Neural progenitor cell (in vitro differentiated cells): ENCODE measurements around the gene ADPGK. TPM values are rescaled to one million over a fixed set of nuclear protein-coding genes. Genes with fewer than 3 reads are reported as not detected.
"Not testable (repeated sequence)": the region's sequence is repeated elsewhere in the genome, so short reads cannot be mapped to it uniquely, and the experiment has no call there.

Experiments
- DNase-seq: peaks from one replicate; pipeline ENCODE4 v3.0.0-alpha.2; 2016; ENCODE audit warnings: low spot score
- H2AFZ ChIP-seq: fragments of 200-600 bp; sonication (generic); replicated peaks from 2 replicates; pipeline ENCODE4 v1.6.1; 2016; ENCODE audit warnings: antibody characterized with exemption
- H3F3A ChIP-seq: fragments of 200-600 bp; sonication (generic); 2 replicates; pipeline ENCODE4 v1.6.1; 2016; ENCODE audit warnings: antibody characterized with exemption, low read depth
- H3K27ac ChIP-seq: fragments of 200-600 bp; sonication (generic); 2 replicates; pipeline ENCODE4 v1.5.1; 2016; ENCODE audit warnings: mild to moderate bottlenecking
- H3K27me3 ChIP-seq: fragments of 200-600 bp; sonication (generic); 2 replicates; pipeline ENCODE4 v1.6.1; 2016; ENCODE audit warnings: mild to moderate bottlenecking, moderate library complexity
- H3K36me3 ChIP-seq: fragments of 200-600 bp; sonication (generic); 2 replicates; pipeline ENCODE4 v1.5.1; 2016
- H3K4me1 ChIP-seq: fragments of 200-600 bp; sonication (generic); 2 replicates; pipeline ENCODE4 v1.6.1; 2016; ENCODE audit warnings: mixed run types
- H3K4me2 ChIP-seq: fragments of 200-600 bp; sonication (generic); 2 replicates; pipeline ENCODE4 v1.6.1; 2016
- H3K4me3 ChIP-seq: fragments of 200-600 bp; sonication (generic); 2 replicates; pipeline ENCODE4 v1.5.1; 2016
- H3K79me2 ChIP-seq: fragments of 200-600 bp; sonication (generic); 2 replicates; pipeline ENCODE4 v1.6.1; 2016; ENCODE audit warnings: low read depth
- H3K9ac ChIP-seq: fragments of 200-600 bp; sonication (generic); 2 replicates; pipeline ENCODE4 v1.6.1; 2016
- H3K9me3 ChIP-seq: fragments of 200-600 bp; sonication (generic); 2 replicates; pipeline ENCODE4 v1.5.1; 2016; ENCODE audit warnings: low read depth
- H4K20me1 ChIP-seq: fragments of 200-600 bp; sonication (generic); 2 replicates; pipeline ENCODE4 v1.6.1; 2016; ENCODE audit warnings: low read depth
- H3K27ac Mint-ChIP-seq: 3 replicates; pipeline ENCODE4 v1.8.0; 2021; ENCODE audit warnings: mixed read lengths
- H3K27me3 Mint-ChIP-seq: 2 replicates; pipeline ENCODE4 v1.8.0; 2022; ENCODE audit warnings: low read depth, mild to moderate bottlenecking, inconsistent platforms, moderate library complexity, mixed read lengths; ENCODE audit not compliant: insufficient read depth
- H3K36me3 Mint-ChIP-seq: 3 replicates; pipeline ENCODE4 v1.8.0; 2021; ENCODE audit warnings: mixed read lengths
- H3K4me1 Mint-ChIP-seq: 3 replicates; pipeline ENCODE4 v1.8.0; 2021; ENCODE audit warnings: mixed read lengths
- H3K4me3 Mint-ChIP-seq: 3 replicates; pipeline ENCODE4 v1.8.0; 2021; ENCODE audit warnings: mild to moderate bottlenecking, moderate library complexity, mixed read lengths
- H3K9me3 Mint-ChIP-seq: 3 replicates; pipeline ENCODE4 v1.8.0; 2020; ENCODE audit warnings: mixed read lengths
- CTCF ChIP-seq: fragments of 200-600 bp; sonication (generic); IDR thresholded peaks from 2 replicates; pipeline ENCODE4 v1.5.1; 2017; ENCODE audit warnings: antibody characterized with exemption, mild to moderate bottlenecking
- EZH2 ChIP-seq: fragments of 200-600 bp; sonication (generic); IDR thresholded peaks from 2 replicates; pipeline ENCODE4 v1.6.1; 2017; ENCODE audit warnings: antibody characterized with exemption, mild to moderate bottlenecking, moderate library complexity
- EZH2phosphoT487 ChIP-seq: fragments of 200-600 bp; sonication (generic); IDR thresholded peaks from 2 replicates; pipeline ENCODE4 v1.6.1; 2017; ENCODE audit warnings: antibody characterized with exemption
- total RNA-seq: library from RNA; depleted of rRNA; stranded (reverse); fragments of >200 nt; gene quantifications from 2 replicates; pipeline ENCODE4 v1.2.3, GENCODE V29; 2015; ENCODE audit warnings: low replicate concordance

Gene ADPGK
- total RNA-seq, 1 donor from 2014 or later: 43.8 TPM

DNA sequence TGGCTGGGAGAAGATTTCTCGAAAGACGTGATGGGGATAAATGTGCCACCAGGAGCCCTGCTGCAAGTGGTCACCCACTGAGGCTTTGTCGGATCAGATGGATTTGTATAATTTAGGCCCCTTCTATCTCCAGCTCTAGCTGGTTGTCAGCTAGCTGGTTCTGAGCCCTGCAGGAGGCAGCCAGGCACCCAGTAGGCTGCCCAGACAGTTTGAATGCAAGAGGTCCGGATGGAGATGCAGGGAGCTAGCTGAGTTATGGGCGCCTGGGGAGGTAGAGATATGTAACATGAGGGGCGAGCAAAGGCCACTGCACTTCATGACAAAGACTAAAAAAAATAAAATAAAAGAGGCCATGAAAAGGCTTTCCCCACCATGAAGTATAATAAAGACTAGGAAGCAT is 35.1 kb upstream of the ADPGK start:
- peak overlapping the region; percentile 26 for H2AFZ ChIP-seq
- DNase-seq: no peak
- no peak overlapping the region for H3K27ac ChIP-seq
- H3K9me3 ChIP-seq: no peaks in the 10 kb centered on the region
- no peak overlapping the region for H3K9ac ChIP-seq
- peaks cover 5% of the 10 kb centered on the region for H3K4me1 Mint-ChIP-seq
- H3K27ac Mint-ChIP-seq: no peak overlapping the region
- peaks cover 15% of the 10 kb centered on the region for H3K4me1 ChIP-seq
- H3K4me3 Mint-ChIP-seq: no peak overlapping the region
- H3K9me3 Mint-ChIP-seq: no peaks in the 10 kb centered on the region
- no peaks in the 10 kb centered on the region for H3F3A ChIP-seq
- no peak overlapping the region for H3K4me3 ChIP-seq
- TF ChIP-seq EZH2 (no peak), CTCF (no peak), EZH2phosphoT487 (no peak)
- no peaks in the 10 kb centered on the region for H3K79me2 ChIP-seq
- no peak overlapping the region for H3K4me2 ChIP-seq
- no peaks in the 10 kb centered on the region for H3K36me3 ChIP-seq
- H3K36me3 Mint-ChIP-seq: no peaks in the 10 kb centered on the region
- H4K20me1 ChIP-seq: no peaks in the 10 kb centered on the region
- H3K27me3 ChIP-seq: no peaks in the 10 kb centered on the region
- H3K27me3 Mint-ChIP-seq: peaks cover 4% of the 10 kb centered on the region

- Histone ChIP-seq H3K9me3 (no peaks in the 10 kb centered on the region), H3K4me1 (peaks cover 2% of the 10 kb centered on the region), H3F3A (no peaks in the 10 kb centered on the region), H3K4me2 (no peak overlapping the region), H3K9ac (no peak overlapping the region), H3K4me3 (no peak overlapping the region), H3K36me3 (no peaks in the 10 kb centered on the region), H3K27me3 (no peaks in the 10 kb centered on the region), H4K20me1 (no peaks in the 10 kb centered on the region), H3K79me2 (no peaks in the 10 kb centered on the region), H3K27ac (no peak overlapping the region), H2AFZ (peak overlapping the region; percentile 70)
- Mint-ChIP-seq H3K27ac (no peak overlapping the region), H3K36me3 (no peaks in the 10 kb centered on the region), H3K4me3 (no peak overlapping the region), H3K9me3 (no peaks in the 10 kb centered on the region), H3K27me3 (no peaks in the 10 kb centered on the region), H3K4me1 (peaks cover 2% of the 10 kb centered on the region)
- TF ChIP-seq EZH2phosphoT487: no peak
- TF ChIP-seq CTCF: no peak
- TF ChIP-seq EZH2: no peak
- DNase-seq: no peak
Measured at GRCh38 chr15:72813345-72814004, 29.9 kb upstream of the ADPGK start.

DNA sequence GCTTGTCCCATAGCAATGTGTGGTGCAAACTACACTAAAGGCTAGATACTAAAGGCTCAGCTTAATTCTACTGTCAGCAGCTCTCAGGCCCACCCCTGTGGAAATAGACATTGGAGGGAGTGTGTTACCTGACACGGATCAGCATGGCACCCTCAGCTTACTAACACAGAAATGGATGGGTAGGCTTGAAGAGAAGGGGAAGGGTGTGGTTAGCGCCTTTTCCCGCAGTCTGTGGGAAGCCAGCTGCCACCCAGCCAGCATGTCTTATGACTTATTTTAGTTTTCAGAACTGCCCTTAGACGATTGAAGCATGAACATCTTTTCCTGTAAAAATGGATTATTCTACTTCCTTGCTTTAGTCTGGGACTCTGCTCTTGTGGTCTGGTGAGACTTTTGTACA is 25.8 kb upstream of the ADPGK start:
- Histone ChIP-seq H3K4me3 (no peak overlapping the region), H3K27me3 (no peaks in the 10 kb centered on the region), H3K36me3 (no peaks in the 10 kb centered on the region), H4K20me1 (no peaks in the 10 kb centered on the region), H3K9me3 (no peaks in the 10 kb centered on the region), H3K27ac (no peak overlapping the region), H3F3A (no peaks in the 10 kb centered on the region), H3K4me1 (no peaks in the 10 kb centered on the region), H2AFZ (no peak overlapping the region), H3K9ac (no peak overlapping the region), H3K4me2 (no peak overlapping the region), H3K79me2 (no peaks in the 10 kb centered on the region)
- Mint-ChIP-seq H3K4me1 (no peaks in the 10 kb centered on the region), H3K36me3 (no peaks in the 10 kb centered on the region), H3K27me3 (peaks cover 4% of the 10 kb centered on the region), H3K9me3 (peaks cover 5% of the 10 kb centered on the region), H3K27ac (no peak overlapping the region), H3K4me3 (no peak overlapping the region)
- no peak for TF ChIP-seq EZH2phosphoT487
- no peak for TF ChIP-seq CTCF
- TF ChIP-seq EZH2: no peak
- no peak for DNase-seq

DNA sequence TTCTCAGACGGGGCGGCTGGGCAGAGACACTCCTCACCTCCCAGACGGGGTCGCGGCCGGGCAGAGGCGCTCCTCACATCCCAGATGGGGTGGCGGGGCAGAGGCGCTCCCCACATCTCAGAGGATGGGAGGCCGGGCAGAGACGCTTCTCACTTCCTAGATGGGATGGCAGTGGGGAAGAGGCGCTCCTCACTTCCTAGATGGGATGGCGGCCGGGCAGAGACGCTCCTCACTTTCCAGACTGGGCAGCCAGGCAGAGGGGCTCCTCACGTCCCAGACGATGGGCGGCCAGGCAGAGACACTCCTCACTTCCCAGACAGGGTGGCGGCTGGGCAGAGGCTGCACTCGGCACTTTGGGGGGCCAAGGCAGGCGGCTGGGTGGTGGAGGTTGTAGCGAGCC is 23.8 kb upstream of the ADPGK start:
- H4K20me1 ChIP-seq, H3K9me3 ChIP-seq, H3F3A ChIP-seq, H3K36me3 Mint-ChIP-seq, H3K27ac ChIP-seq, H3K9me3 Mint-ChIP-seq, H2AFZ ChIP-seq, H3K36me3 ChIP-seq, DNase-seq, H3K27ac Mint-ChIP-seq, H3K4me1 ChIP-seq, H3K4me1 Mint-ChIP-seq, H3K9ac ChIP-seq, H3K27me3 Mint-ChIP-seq, H3K4me3 ChIP-seq, H3K4me2 ChIP-seq, H3K27me3 ChIP-seq, H3K79me2 ChIP-seq, H3K4me3 Mint-ChIP-seq: not testable (repeated sequence)
